ENCODE measurements around the gene GJA5. TPM values are rescaled to one million over a fixed set of nuclear protein-coding genes. Genes with fewer than 3 reads are reported as not detected.
A peak's percentile ranks its signal among the peaks of the same experiment; 100 is the strongest.

Gene GJA5
- total RNA-seq, 5 donors from 2014 or later (not counting 1 experiment from before 2014, with no cell fraction given) = not detected

DNA sequence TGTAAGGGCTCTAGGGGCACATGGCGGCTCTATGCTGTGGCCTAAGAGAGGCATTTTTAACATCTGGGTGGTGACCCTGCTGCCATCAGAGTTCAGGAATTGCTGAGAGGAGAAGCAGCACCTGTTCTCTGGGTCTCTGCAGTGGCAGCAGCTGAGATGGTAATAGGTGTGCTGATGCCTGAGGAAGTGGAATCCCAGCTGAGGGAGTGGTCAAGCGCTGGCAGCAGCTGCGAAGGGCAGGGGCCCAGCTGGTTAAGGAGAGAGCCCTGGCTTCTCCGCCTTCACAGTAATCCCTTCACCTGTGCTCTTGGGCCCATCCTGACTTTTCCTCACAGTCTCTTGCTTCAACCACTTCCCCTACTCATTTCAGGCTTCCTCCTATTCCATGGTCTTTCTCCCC is 39.8 kb downstream of the GJA5 start:
- POLR2A ChIA-PET = no interaction called here
- WGBS (ENCODE audit: insufficient coverage) = 92% methylated on average over 4 of the region's 4 CpGs
- H3K27ac Mint-ChIP-seq = no peak overlapping the region

DNA sequence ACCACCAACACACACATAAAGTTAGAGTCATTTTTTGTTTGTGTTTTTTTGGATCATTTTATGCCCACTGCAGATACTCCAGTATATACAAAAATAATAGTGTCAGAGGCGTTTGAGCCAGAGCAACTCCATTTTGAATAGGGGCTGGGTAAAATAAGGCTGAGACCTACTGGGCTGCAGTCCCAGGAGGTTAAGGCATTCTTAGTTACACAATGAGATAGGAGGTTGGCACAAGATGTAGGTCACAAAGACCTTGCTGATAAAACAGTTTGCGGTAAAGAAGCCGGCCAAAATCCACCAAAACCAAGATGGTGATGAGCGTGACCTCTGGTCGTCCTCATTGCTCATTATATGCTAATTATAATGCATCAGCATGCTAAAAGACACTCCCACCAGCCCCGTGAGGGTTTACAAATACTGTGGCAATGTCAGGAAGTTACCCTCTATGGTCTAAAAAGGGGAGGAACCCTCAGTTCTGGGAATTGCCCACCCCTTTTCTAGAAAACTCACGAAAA is 40.6 kb downstream of the GJA5 start:
- no peak overlapping the region for H3K27ac ChIP-seq (ENCODE audit: low read length)
- CTCF ChIA-PET = no interaction called here
- Mint-ChIP-seq H3K36me3 (peaks cover 3% of the 10 kb centered on the region), H3K9me3 (peaks cover 3 to 5% (median 5%) of the 10 kb centered on the region in 3 donors), H3K27me3 (peaks cover 20 to 39% of the 10 kb centered on the region in 2 donors), H3K4me3 (no peak overlapping the region), H3K27ac (no peak overlapping the region), H3K4me1 (peaks cover 10 to 20% (median 18%) of the 10 kb centered on the region in 3 donors)
- peaks cover 0 to 6% of the 10 kb centered on the region in 2 experiments for H3K4me1 ChIP-seq (ENCODE audit: control insufficient read depth in 1 of 2, extremely low read depth in 1 of 2, insufficient read depth in 2 of 2, low read length in 2 of 2)
- peaks cover 0 to 10% of the 10 kb centered on the region in 2 experiments for H3K27me3 ChIP-seq (replicated peaks in 1 of 2; ENCODE audit: control insufficient read depth in 2 of 2, extremely low read depth in 1 of 2, insufficient read depth in 2 of 2, low read length in 1 of 2)
- no peaks in the 10 kb centered on the region for H3K9me3 ChIP-seq
- WGBS (ENCODE audit: insufficient coverage) = 100% methylated on average over 2 of the region's 7 CpGs
- H3K4me3 ChIP-seq (ENCODE audit: control insufficient read depth in 1 of 2, extremely low read depth in 1 of 2, low read length in 1 of 2) = no peak overlapping the region
- H3K36me3 ChIP-seq (ENCODE audit: control insufficient read depth in 2 of 2, extremely low read depth in 1 of 2, insufficient read depth in 1 of 2, low read length in 1 of 2) = no peaks in the 10 kb centered on the region
- POLR2A ChIA-PET = no interaction called here
- ATAC-seq (replicated peaks in 1 of 4) (no peak), DNase-seq (no peak)

More for the DNA sequence above, 39.8 kb downstream of the GJA5 start:
- Histone ChIP-seq H3K36me3 (ENCODE audit: control insufficient read depth in 2 of 2, extremely low read depth in 1 of 2, insufficient read depth in 1 of 2, low read length in 1 of 2) (no peaks in the 10 kb centered on the region), H3K9me3 (no peaks in the 10 kb centered on the region), H3K27me3 (replicated peaks in 1 of 2; ENCODE audit: control insufficient read depth in 2 of 2, extremely low read depth in 1 of 2, insufficient read depth in 2 of 2, low read length in 1 of 2) (peaks cover 0 to 10% of the 10 kb centered on the region in 2 experiments), H3K27ac (ENCODE audit: low read length) (no peak overlapping the region), H3K4me1 (ENCODE audit: control insufficient read depth in 1 of 2, extremely low read depth in 1 of 2, insufficient read depth in 2 of 2, low read length in 2 of 2) (peaks cover 0 to 6% of the 10 kb centered on the region in 2 experiments), H3K4me3 (ENCODE audit: control insufficient read depth in 1 of 2, extremely low read depth in 1 of 2, low read length in 1 of 2) (no peak overlapping the region)
- CTCF ChIA-PET = no interaction called here
- ATAC-seq (replicated peaks in 1 of 4) = no peak
- peaks cover 10 to 20% (median 18%) of the 10 kb centered on the region in 3 donors for H3K4me1 Mint-ChIP-seq
- H3K27me3 Mint-ChIP-seq = peaks cover 12 to 32% of the 10 kb centered on the region in 2 donors
- no peak for DNase-seq
- peaks cover 3 to 5% (median 5%) of the 10 kb centered on the region in 3 donors for H3K9me3 Mint-ChIP-seq
- no peak overlapping the region for H3K4me3 Mint-ChIP-seq
- H3K36me3 Mint-ChIP-seq = peaks cover 3% of the 10 kb centered on the region

- peaks cover 0 to 10% of the 10 kb centered on the region in 2 experiments for H3K27me3 ChIP-seq (replicated peaks in 1 of 2; ENCODE audit: control insufficient read depth in 2 of 2, extremely low read depth in 1 of 2, insufficient read depth in 2 of 2, low read length in 1 of 2)
- no peak for DNase-seq
- no peaks in the 10 kb centered on the region for H3K9me3 ChIP-seq
- no peak for ATAC-seq (replicated peaks in 1 of 4)
- no peak overlapping the region for H3K27ac ChIP-seq (ENCODE audit: low read length)
- Mint-ChIP-seq H3K27me3 (peaks cover 26 to 46% of the 10 kb centered on the region in 2 donors), H3K27ac (no peak overlapping the region), H3K9me3 (peaks cover 3 to 5% (median 5%) of the 10 kb centered on the region in 3 donors), H3K36me3 (peaks cover 3% of the 10 kb centered on the region), H3K4me1 (peaks cover 10 to 20% (median 18%) of the 10 kb centered on the region in 3 donors), H3K4me3 (no peak overlapping the region)
- no peak overlapping the region for H3K4me3 ChIP-seq (ENCODE audit: control insufficient read depth in 1 of 2, extremely low read depth in 1 of 2, low read length in 1 of 2)
- H3K36me3 ChIP-seq (ENCODE audit: control insufficient read depth in 2 of 2, extremely low read depth in 1 of 2, insufficient read depth in 1 of 2, low read length in 1 of 2) = no peaks in the 10 kb centered on the region
- H3K4me1 ChIP-seq (ENCODE audit: control insufficient read depth in 1 of 2, extremely low read depth in 1 of 2, insufficient read depth in 2 of 2, low read length in 2 of 2) = peaks cover 0 to 6% of the 10 kb centered on the region in 2 experiments
- ChIA-PET CTCF (no interaction called here), POLR2A (no interaction called here)
- 85% methylated on average over 4 of the region's 7 CpGs for WGBS (ENCODE audit: insufficient coverage)
Measured at GRCh38 chr1:147719029-147719698, 41.2 kb downstream of the GJA5 start.

- ChIA-PET POLR2A (no interaction called here), CTCF (interaction anchor here in 1 of 2 donors (4.3 kb wide), 1 partner anchor 15 kb away, joined by 16 read pairs; no protein-coding TSS in a partner anchor)
- Histone ChIP-seq H3K9me3 (no peaks in the 10 kb centered on the region), H3K36me3 (ENCODE audit: control insufficient read depth in 2 of 2, extremely low read depth in 1 of 2, insufficient read depth in 1 of 2, low read length in 1 of 2) (no peaks in the 10 kb centered on the region), H3K27me3 (replicated peaks in 1 of 2; ENCODE audit: control insufficient read depth in 2 of 2, extremely low read depth in 1 of 2, insufficient read depth in 2 of 2, low read length in 1 of 2) (peaks cover 0 to 3% of the 10 kb centered on the region in 2 experiments), H3K4me3 (ENCODE audit: control insufficient read depth in 1 of 2, extremely low read depth in 1 of 2, low read length in 1 of 2) (no peak overlapping the region), H3K27ac (ENCODE audit: low read length) (peak overlapping the region; percentile 56), H3K4me1 (ENCODE audit: control insufficient read depth in 1 of 2, extremely low read depth in 1 of 2, insufficient read depth in 2 of 2, low read length in 2 of 2) (peaks cover 0 to 6% of the 10 kb centered on the region in 2 experiments)
- peaks cover 10 to 17% (median 14%) of the 10 kb centered on the region in 3 donors for H3K4me1 Mint-ChIP-seq
- H3K27ac Mint-ChIP-seq = peak overlapping the region; percentile 85 to 94
- peaks cover 3 to 5% (median 5%) of the 10 kb centered on the region in 3 donors for H3K9me3 Mint-ChIP-seq
- H3K27me3 Mint-ChIP-seq = peaks cover 25 to 44% of the 10 kb centered on the region in 2 donors
- H3K4me3 Mint-ChIP-seq = no peak overlapping the region
- ATAC-seq (replicated peaks in 1 of 4) (peak in 1 of 4 experiments; percentile 61), DNase-seq (peak in 2 of 35 experiments; percentile 4 to 9)
- 38% methylated on average over 3 of the region's 4 CpGs for WGBS (ENCODE audit: insufficient coverage)
- H3K36me3 Mint-ChIP-seq = peaks cover 3% of the 10 kb centered on the region
Measured at GRCh38 chr1:147717706-147718097, 42.7 kb downstream of the GJA5 start.

- Mint-ChIP-seq H3K4me1 (peaks cover 10 to 17% (median 14%) of the 10 kb centered on the region in 3 donors), H3K36me3 (peaks cover 3% of the 10 kb centered on the region), H3K4me3 (peak overlapping the region in 2 of 3 donors; percentile 24 to 49), H3K27ac (peak overlapping the region; percentile 85 to 94), H3K9me3 (peaks cover 3 to 5% (median 5%) of the 10 kb centered on the region in 3 donors), H3K27me3 (peaks cover 26 to 46% of the 10 kb centered on the region in 2 donors)
- ATAC-seq (replicated peaks in 1 of 4) = peak in 3 of 4 experiments; percentile 54 to 90 (median 63)
- ChIA-PET POLR2A (interaction anchor here in 1 of 2 donors (0.5 kb wide), 1 partner anchor 654 kb away, joined by 5 read pairs; no protein-coding TSS in a partner anchor), CTCF (interaction anchor here in 1 of 2 donors (4.3 kb wide), 1 partner anchor 14 kb away, joined by 16 read pairs; no protein-coding TSS in a partner anchor)
- Histone ChIP-seq H3K4me1 (ENCODE audit: control insufficient read depth in 1 of 2, extremely low read depth in 1 of 2, insufficient read depth in 2 of 2, low read length in 2 of 2) (peaks cover 0 to 6% of the 10 kb centered on the region in 2 experiments), H3K27ac (ENCODE audit: low read length) (peak overlapping the region; percentile 56), H3K4me3 (ENCODE audit: control insufficient read depth in 1 of 2, extremely low read depth in 1 of 2, low read length in 1 of 2) (no peak overlapping the region), H3K27me3 (replicated peaks in 1 of 2; ENCODE audit: control insufficient read depth in 2 of 2, extremely low read depth in 1 of 2, insufficient read depth in 2 of 2, low read length in 1 of 2) (peaks cover 0 to 3% of the 10 kb centered on the region in 2 experiments), H3K9me3 (no peaks in the 10 kb centered on the region), H3K36me3 (ENCODE audit: control insufficient read depth in 2 of 2, extremely low read depth in 1 of 2, insufficient read depth in 1 of 2, low read length in 1 of 2) (no peaks in the 10 kb centered on the region)
- 53% methylated on average over 2 of the region's 6 CpGs for WGBS (ENCODE audit: insufficient coverage)
- DNase-seq = peak in 8 of 35 experiments; percentile 4 to 16 (median 10)
Measured at GRCh38 chr1:147717051-147717705, 43.2 kb downstream of the GJA5 start.

GRCh38 chr1:147712605-147713004 is 47.8 kb downstream of the GJA5 start:
- Mint-ChIP-seq H3K4me1 (peaks cover 8 to 10% (median 8%) of the 10 kb centered on the region in 3 donors), H3K27me3 (peaks cover 41 to 57% of the 10 kb centered on the region in 2 donors), H3K27ac (no peak overlapping the region), H3K36me3 (no peaks in the 10 kb centered on the region), H3K9me3 (no peaks in the 10 kb centered on the region), H3K4me3 (no peak overlapping the region)
- ChIA-PET CTCF (no interaction called here), POLR2A (no interaction called here)
- Histone ChIP-seq H3K36me3 (ENCODE audit: control insufficient read depth in 2 of 2, extremely low read depth in 1 of 2, insufficient read depth in 1 of 2, low read length in 1 of 2) (no peaks in the 10 kb centered on the region), H3K4me3 (ENCODE audit: control insufficient read depth in 1 of 2, extremely low read depth in 1 of 2, low read length in 1 of 2) (no peak overlapping the region), H3K9me3 (no peaks in the 10 kb centered on the region), H3K4me1 (ENCODE audit: control insufficient read depth in 1 of 2, extremely low read depth in 1 of 2, insufficient read depth in 2 of 2, low read length in 2 of 2) (peaks cover 0 to 2% of the 10 kb centered on the region in 2 experiments), H3K27me3 (replicated peaks in 1 of 2; ENCODE audit: control insufficient read depth in 2 of 2, extremely low read depth in 1 of 2, insufficient read depth in 2 of 2, low read length in 1 of 2) (peaks cover 0 to 7% of the 10 kb centered on the region in 2 experiments), H3K27ac (ENCODE audit: low read length) (no peak overlapping the region)
- DNase-seq (no peak), ATAC-seq (replicated peaks in 1 of 4) (no peak)

Measured in T-cell (primary cell).